Measurements from ENCODE around the gene PDE4D. TPM values are rescaled to one million over a fixed set of nuclear protein-coding genes. Genes with fewer than 3 reads are reported as not detected.

The PDE4D gene
- total RNA-seq, 2 experiments from 2014 or later = 68.5 to 69.8 TPM

DNA sequence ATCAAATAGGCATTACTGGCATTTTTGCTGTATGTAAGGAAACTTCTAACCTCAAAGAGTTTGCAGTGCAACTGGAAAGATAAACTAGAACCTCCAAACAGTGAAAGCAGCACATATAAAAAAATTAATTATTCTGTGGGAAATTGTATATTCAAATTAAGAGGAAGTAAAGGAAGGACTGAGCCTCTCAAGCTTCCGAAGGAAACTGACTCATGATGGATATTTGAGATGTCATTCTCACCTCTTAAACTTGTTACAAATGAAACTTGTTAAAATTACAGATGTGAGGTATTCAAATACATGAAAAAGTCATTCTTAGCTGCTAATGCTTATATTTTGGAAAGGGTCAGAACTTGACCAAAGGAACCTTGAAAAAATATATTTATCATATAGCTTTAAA, 538.7 kb downstream of the PDE4D start:
- Mint-ChIP-seq H3K27me3 (peaks cover 9% of the 10 kb centered on the region), H3K27ac (no peak overlapping the region), H3K4me3 (no peak overlapping the region), H3K9me3 (ENCODE audit: low read depth) (no peaks in the 10 kb centered on the region), H3K36me3 (ENCODE audit: low read depth) (no peaks in the 10 kb centered on the region), H3K4me1 (no peaks in the 10 kb centered on the region)
- CTCF ChIA-PET = interaction anchor here (0.6 to 6.4 kb wide), 6 partner anchors 12 to 298 kb away, joined by 3 to 32 read pairs (median 4); no protein-coding TSS in a partner anchor
- ATAC-seq = no peak
- DNase-seq = no peak
- POLR2A ChIA-PET = no interaction called here
- intact Hi-C loops (cut with DNase I, micrococcal nuclease) = loop anchor here in 1 of 2 experiments (1.0 kb wide), 1 partner anchor 10 kb away; no protein-coding TSS in a partner anchor

GRCh38 chr5:59354274-59354673, 539.3 kb downstream of the PDE4D start:
- no peaks in the 10 kb centered on the region for H3K9me3 Mint-ChIP-seq (ENCODE audit: low read depth)
- H3K4me1 Mint-ChIP-seq = no peaks in the 10 kb centered on the region
- H3K27ac Mint-ChIP-seq = no peak overlapping the region
- intact Hi-C loops (cut with DNase I, micrococcal nuclease) = no loop called here
- H3K36me3 Mint-ChIP-seq (ENCODE audit: low read depth) = no peaks in the 10 kb centered on the region
- no peak overlapping the region for H3K4me3 Mint-ChIP-seq
- DNase-seq (no peak), ATAC-seq (no peak)
- CTCF ChIA-PET = interaction anchor here (0.7 to 6.4 kb wide), 3 partner anchors 12 to 166 kb away, joined by 3 to 32 read pairs (median 8); no protein-coding TSS in a partner anchor
- POLR2A ChIA-PET = no interaction called here
- H3K27me3 Mint-ChIP-seq = peaks cover 9% of the 10 kb centered on the region

DNA sequence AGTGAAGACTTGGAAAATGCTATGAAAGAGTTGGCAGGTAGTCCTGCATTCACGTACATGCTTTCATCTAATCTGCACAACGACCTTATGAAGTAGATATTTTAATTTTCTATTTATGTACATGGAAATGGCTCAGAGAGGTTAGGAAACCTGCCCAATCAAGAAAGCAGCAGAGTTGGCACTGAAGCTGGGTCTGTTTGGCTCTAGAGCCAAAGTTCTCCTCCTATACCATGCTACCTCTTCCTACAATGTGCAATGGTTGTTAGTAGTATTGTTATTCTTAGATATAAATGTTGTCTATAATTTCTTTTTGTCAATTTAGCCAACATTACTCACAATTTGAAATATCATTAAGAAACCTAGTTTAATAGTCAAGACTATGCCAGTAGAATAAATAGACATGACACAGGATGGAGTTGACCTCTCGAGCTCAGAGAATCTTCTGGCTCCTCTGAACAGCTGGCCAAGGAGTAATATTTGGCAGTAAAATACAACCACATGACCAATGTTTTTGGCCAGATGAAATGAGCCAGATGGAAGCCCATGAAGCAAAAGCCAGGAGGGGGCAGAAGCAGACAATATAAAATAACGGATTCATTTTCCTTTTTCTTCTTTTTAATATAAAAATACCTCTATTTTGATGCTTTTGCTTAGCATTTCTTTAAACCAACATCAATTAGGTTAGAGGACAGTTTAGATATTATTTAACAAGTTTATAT, 542.3 kb downstream of the PDE4D start:
- ChIA-PET POLR2A (no interaction called here), CTCF (interaction anchor here (0.6 to 1.8 kb wide), 5 partner anchors 14 to 155 kb away, joined by 3 to 7 read pairs (median 3); no protein-coding TSS in a partner anchor)
- Mint-ChIP-seq H3K9me3 (ENCODE audit: low read depth) (no peaks in the 10 kb centered on the region), H3K27me3 (peaks cover 6% of the 10 kb centered on the region), H3K4me3 (no peak overlapping the region), H3K4me1 (no peaks in the 10 kb centered on the region), H3K27ac (no peak overlapping the region), H3K36me3 (ENCODE audit: low read depth) (no peaks in the 10 kb centered on the region)
- DNase-seq (no peak), ATAC-seq (no peak)
- intact Hi-C loops (cut with DNase I, micrococcal nuclease) = no loop called here

- POLR2A ChIA-PET = no interaction called here
- intact Hi-C loops (cut with DNase I, micrococcal nuclease) = no loop called here
- Mint-ChIP-seq H3K4me1 (no peaks in the 10 kb centered on the region), H3K4me3 (no peak overlapping the region), H3K9me3 (ENCODE audit: low read depth) (no peaks in the 10 kb centered on the region), H3K27me3 (peaks cover 5% of the 10 kb centered on the region), H3K27ac (no peak overlapping the region), H3K36me3 (ENCODE audit: low read depth) (no peaks in the 10 kb centered on the region)
- CTCF ChIA-PET = interaction anchor here (0.7 to 1.2 kb wide), 5 partner anchors 10 to 196 kb away, joined by 3 to 6 read pairs (median 4); no protein-coding TSS in a partner anchor
- no peak for DNase-seq
- no peak for ATAC-seq
Observed at GRCh38 chr5:59348189-59348588, 545.3 kb downstream of the PDE4D start.

DNA sequence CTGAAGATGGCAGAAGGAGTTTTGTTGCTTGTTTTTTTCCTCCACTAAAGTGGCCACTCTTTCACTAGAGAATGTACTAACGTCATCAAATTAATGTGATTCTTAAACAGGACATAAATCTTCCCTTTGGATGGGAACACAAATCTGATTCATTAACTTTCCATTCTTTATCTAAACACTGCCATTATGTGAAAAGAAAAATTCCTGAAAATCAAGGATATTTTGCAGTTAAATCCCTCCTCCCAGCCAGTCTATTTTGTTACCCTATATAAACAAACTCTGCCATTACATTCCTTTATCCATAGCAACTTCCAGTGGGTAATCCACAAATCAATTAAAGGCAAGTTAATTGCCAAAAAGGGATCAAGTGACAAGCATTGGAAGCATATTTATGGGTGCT, 546.5 kb downstream of the PDE4D start:
- Mint-ChIP-seq H3K27ac (no peak overlapping the region), H3K4me1 (peaks cover 2% of the 10 kb centered on the region), H3K4me3 (no peak overlapping the region), H3K9me3 (ENCODE audit: low read depth) (no peaks in the 10 kb centered on the region), H3K36me3 (ENCODE audit: low read depth) (no peaks in the 10 kb centered on the region), H3K27me3 (peaks cover 12% of the 10 kb centered on the region)
- intact Hi-C loops (cut with DNase I, micrococcal nuclease) = no loop called here
- no peak for DNase-seq
- no peak for ATAC-seq
- CTCF ChIA-PET = no interaction called here
- POLR2A ChIA-PET = no interaction called here

GRCh38 chr5:59346514-59346913, 547.0 kb downstream of the PDE4D start:
- no peak for DNase-seq
- ChIA-PET POLR2A (no interaction called here), CTCF (no interaction called here)
- Mint-ChIP-seq H3K4me1 (peaks cover 2% of the 10 kb centered on the region), H3K27ac (no peak overlapping the region), H3K4me3 (no peak overlapping the region), H3K27me3 (peaks cover 12% of the 10 kb centered on the region), H3K9me3 (ENCODE audit: low read depth) (no peaks in the 10 kb centered on the region), H3K36me3 (ENCODE audit: low read depth) (no peaks in the 10 kb centered on the region)
- no peak for ATAC-seq
- intact Hi-C loops (cut with DNase I, micrococcal nuclease) = no loop called here

DNA sequence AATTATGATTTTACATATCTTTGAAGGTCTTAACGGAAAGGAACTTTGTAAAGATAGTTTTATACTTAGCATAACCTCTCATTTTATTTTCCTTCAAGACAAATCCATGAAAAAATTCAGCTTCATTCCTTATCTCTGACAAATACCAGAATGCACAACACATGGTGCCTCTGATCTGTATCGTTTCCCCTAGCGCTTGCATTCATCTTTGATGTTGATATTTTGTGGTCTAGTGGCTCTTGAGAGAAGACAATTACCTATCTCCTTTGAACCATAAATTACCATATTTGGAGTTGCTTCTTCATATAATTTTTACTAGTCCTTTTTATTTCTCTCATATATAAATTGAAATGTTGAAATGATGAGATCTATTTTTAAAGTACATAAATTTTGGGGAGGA, 551.3 kb downstream of the PDE4D start:
- DNase-seq (no peak), ATAC-seq (no peak)
- no peaks in the 10 kb centered on the region for H3K9me3 Mint-ChIP-seq (ENCODE audit: low read depth)
- peaks cover 2% of the 10 kb centered on the region for H3K4me1 Mint-ChIP-seq
- H3K27me3 Mint-ChIP-seq = peaks cover 28% of the 10 kb centered on the region
- POLR2A ChIA-PET = no interaction called here
- H3K27ac Mint-ChIP-seq = no peak overlapping the region
- no peaks in the 10 kb centered on the region for H3K36me3 Mint-ChIP-seq (ENCODE audit: low read depth)
- H3K4me3 Mint-ChIP-seq = no peak overlapping the region
- intact Hi-C loops (cut with DNase I, micrococcal nuclease) = no loop called here
- CTCF ChIA-PET = interaction anchor here (1.0 kb wide), 2 partner anchors 168 to 358 kb away, joined by 3 read pairs; no protein-coding TSS in a partner anchor

DNA sequence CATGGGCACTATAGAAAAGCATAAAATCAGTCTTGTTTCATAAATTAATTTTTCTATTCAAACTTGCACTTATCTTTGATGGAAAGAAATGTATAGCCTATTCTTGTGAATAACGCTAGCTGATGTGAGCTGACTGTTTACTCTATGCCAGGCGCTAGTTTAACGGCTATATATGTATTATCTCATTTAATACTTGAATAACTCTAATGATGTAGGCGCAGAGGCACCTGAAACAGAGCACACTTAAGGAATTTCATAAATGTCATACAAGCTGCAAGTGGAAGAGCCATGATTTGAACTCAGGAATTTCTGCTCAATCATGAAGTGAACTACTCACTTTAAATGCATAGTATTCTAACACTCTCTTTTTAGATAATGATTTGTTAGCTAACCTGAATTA, 551.8 kb downstream of the PDE4D start:
- ChIA-PET POLR2A (no interaction called here), CTCF (interaction anchor here (1.0 kb wide), 2 partner anchors 168 to 357 kb away, joined by 3 read pairs; no protein-coding TSS in a partner anchor)
- no peak for ATAC-seq
- intact Hi-C loops (cut with DNase I, micrococcal nuclease) = no loop called here
- peaks cover 2% of the 10 kb centered on the region for H3K4me1 Mint-ChIP-seq
- no peaks in the 10 kb centered on the region for H3K36me3 Mint-ChIP-seq (ENCODE audit: low read depth)
- H3K27ac Mint-ChIP-seq = no peak overlapping the region
- no peaks in the 10 kb centered on the region for H3K9me3 Mint-ChIP-seq (ENCODE audit: low read depth)
- H3K27me3 Mint-ChIP-seq = peaks cover 28% of the 10 kb centered on the region
- no peak for DNase-seq
- H3K4me3 Mint-ChIP-seq = no peak overlapping the region

GRCh38 chr5:59341155-59341554, 552.4 kb downstream of the PDE4D start:
- intact Hi-C loops (cut with DNase I, micrococcal nuclease) = no loop called here
- Mint-ChIP-seq H3K4me1 (peaks cover 2% of the 10 kb centered on the region), H3K27me3 (peaks cover 29% of the 10 kb centered on the region), H3K9me3 (ENCODE audit: low read depth) (no peaks in the 10 kb centered on the region), H3K4me3 (no peak overlapping the region), H3K27ac (no peak overlapping the region), H3K36me3 (ENCODE audit: low read depth) (no peaks in the 10 kb centered on the region)
- ChIA-PET CTCF (interaction anchor here (0.6 to 1.0 kb wide), 2 partner anchors 356 to 427 kb away, joined by 3 read pairs; no protein-coding TSS in a partner anchor), POLR2A (no interaction called here)
- no peak for DNase-seq
- no peak for ATAC-seq

- Mint-ChIP-seq H3K27ac (no peak overlapping the region), H3K27me3 (peaks cover 29% of the 10 kb centered on the region), H3K4me1 (peaks cover 2% of the 10 kb centered on the region), H3K4me3 (no peak overlapping the region), H3K36me3 (ENCODE audit: low read depth) (no peaks in the 10 kb centered on the region), H3K9me3 (ENCODE audit: low read depth) (no peaks in the 10 kb centered on the region)
- ATAC-seq = no peak
- intact Hi-C loops (cut with DNase I, micrococcal nuclease) = no loop called here
- CTCF ChIA-PET = no interaction called here
- POLR2A ChIA-PET = no interaction called here
- no peak for DNase-seq
Observed at GRCh38 chr5:59340637-59341036, 552.9 kb downstream of the PDE4D start.

DNA sequence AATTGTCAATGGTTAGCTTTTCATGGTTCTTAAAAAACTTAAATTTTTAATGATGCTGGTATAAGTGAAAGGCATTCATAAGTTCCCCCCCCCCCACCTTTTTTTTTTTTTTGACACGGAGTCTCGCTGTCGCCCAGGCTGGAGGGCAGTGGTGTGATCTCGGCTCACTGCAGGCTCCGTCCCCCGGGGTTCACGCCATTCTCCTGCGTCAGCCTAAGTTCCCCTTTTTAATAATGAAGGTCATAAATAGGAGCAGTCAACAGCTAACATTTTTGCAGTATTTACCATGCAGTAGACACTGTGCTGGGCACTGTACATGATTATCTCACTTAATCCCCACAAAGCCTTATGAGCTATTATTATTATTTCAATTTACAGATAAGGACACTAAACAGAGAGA, 556.3 kb downstream of the PDE4D start:
- intact Hi-C loops (cut with DNase I, micrococcal nuclease) = no loop called here
- Mint-ChIP-seq H3K36me3 (ENCODE audit: low read depth) (no peaks in the 10 kb centered on the region), H3K4me1 (peaks cover 1% of the 10 kb centered on the region), H3K4me3 (no peak overlapping the region), H3K27me3 (peaks cover 22% of the 10 kb centered on the region), H3K9me3 (ENCODE audit: low read depth) (no peaks in the 10 kb centered on the region), H3K27ac (no peak overlapping the region)
- CTCF ChIA-PET = interaction anchor here (0.7 to 2.3 kb wide), 5 partner anchors 9 to 44 kb away, joined by 3 to 7 read pairs (median 4); no protein-coding TSS in a partner anchor
- POLR2A ChIA-PET = no interaction called here
- ATAC-seq (no peak), DNase-seq (no peak)

DNA sequence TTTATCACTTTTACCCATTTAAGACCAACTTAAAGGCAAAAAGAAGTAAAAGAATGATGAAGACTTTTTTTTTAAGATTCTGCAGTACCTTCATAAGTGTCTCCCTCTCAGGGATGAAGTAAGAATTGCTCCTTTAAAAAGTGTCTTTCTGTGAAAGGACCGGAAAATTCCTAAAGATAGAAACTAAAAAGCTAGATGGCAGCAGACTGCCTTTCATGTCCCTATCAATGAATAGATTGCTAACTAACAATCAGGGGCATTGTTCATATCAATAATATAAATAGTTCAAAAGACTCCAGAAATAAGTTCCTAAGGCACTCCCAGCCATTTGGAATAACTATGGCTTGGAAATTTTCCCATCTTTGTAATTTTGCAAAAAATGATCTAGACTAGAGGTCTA, 558.0 kb downstream of the PDE4D start:
- peaks cover 17% of the 10 kb centered on the region for H3K27me3 Mint-ChIP-seq
- intact Hi-C loops (cut with DNase I, micrococcal nuclease) = no loop called here
- H3K36me3 Mint-ChIP-seq (ENCODE audit: low read depth) = no peaks in the 10 kb centered on the region
- no peaks in the 10 kb centered on the region for H3K4me1 Mint-ChIP-seq
- POLR2A ChIA-PET = no interaction called here
- ATAC-seq (no peak), DNase-seq (no peak)
- CTCF ChIA-PET = interaction anchor here (0.9 to 2.3 kb wide), 4 partner anchors 8 to 112 kb away, joined by 3 to 7 read pairs (median 4); no protein-coding TSS in a partner anchor
- no peak overlapping the region for H3K4me3 Mint-ChIP-seq
- no peak overlapping the region for H3K27ac Mint-ChIP-seq
- H3K9me3 Mint-ChIP-seq (ENCODE audit: low read depth) = no peaks in the 10 kb centered on the region

Measured in activated CD4-positive, alpha-beta T cell treated with anti-CD3 and anti-CD28 coated beads for 36 hours (primary cell).